Muscle of leg (tissue), 11 donors: Measurements from ENCODE around the gene EME1. TPM values are rescaled to one million over a fixed set of nuclear protein-coding genes. Genes with fewer than 3 reads are reported as not detected.
"Not testable (repeated sequence)": the region's sequence is repeated elsewhere in the genome, so short reads cannot be mapped to it uniquely, and the experiment has no call there.

Experiments
- DNase-seq: peaks from one replicate; pipeline ENCODE4 v3.0.0; 2013
- H3K27ac ChIP-seq: one replicate; pipeline ENCODE4 v1.5.1; 2013; ENCODE audit warnings: mild to moderate bottlenecking, low read length, control low read depth
- H3K27me3 ChIP-seq: one replicate; pipeline ENCODE4 v1.6.1; 2013; ENCODE audit warnings: low read length; ENCODE audit not compliant: control insufficient read depth, insufficient read depth
- H3K36me3 ChIP-seq: one replicate; pipeline ENCODE4 v1.6.1; 2013; ENCODE audit warnings: low read length; ENCODE audit not compliant: control insufficient read depth, insufficient read depth
- H3K4me1 ChIP-seq: one replicate; pipeline ENCODE4 v1.6.1; 2013; ENCODE audit warnings: low read length; ENCODE audit not compliant: control insufficient read depth, insufficient read depth
- H3K4me3 ChIP-seq: one replicate; pipeline ENCODE4 v1.5.1; 2013; ENCODE audit warnings: low read length, control low read depth
- H3K9me3 ChIP-seq: replicated peaks from 2 replicates; pipeline ENCODE4 v1.6.1; 2013; ENCODE audit warnings: low read depth, low read length; ENCODE audit not compliant: control insufficient read depth
- WGBS: methylation state at CpG from one replicate; pipeline ENCODE4 v1.1.5; 2013; ENCODE audit warnings: missing lambda C conversion rate; ENCODE audit not compliant: insufficient coverage; 5-methylcytosine and 5-hydroxymethylcytosine counted together
- polyA plus RNA-seq, 8 donors: library from polyadenylated mRNA; unstranded; fragments of 120-200 nt; gene quantifications; one replicate each; pipeline versions ENCODE4 v1.2.1 to v1.2.3, GENCODE V29; 2013; ENCODE audit warnings: inconsistent platforms in 1 of 8, low replicate concordance in 1 of 8; ENCODE audit not compliant: insufficient read length in 8 of 8, insufficient read depth in 1 of 8
- total RNA-seq: library from RNA; stranded (reverse); fragments of 120-200 nt; gene quantifications from one replicate; pipeline ENCODE4 v1.2.4, GENCODE V29; 2013

The EME1 gene
- total and polyA plus RNA-seq, 9 donors = 4.3 to 7.7 (median 5.3) TPM

DNA sequence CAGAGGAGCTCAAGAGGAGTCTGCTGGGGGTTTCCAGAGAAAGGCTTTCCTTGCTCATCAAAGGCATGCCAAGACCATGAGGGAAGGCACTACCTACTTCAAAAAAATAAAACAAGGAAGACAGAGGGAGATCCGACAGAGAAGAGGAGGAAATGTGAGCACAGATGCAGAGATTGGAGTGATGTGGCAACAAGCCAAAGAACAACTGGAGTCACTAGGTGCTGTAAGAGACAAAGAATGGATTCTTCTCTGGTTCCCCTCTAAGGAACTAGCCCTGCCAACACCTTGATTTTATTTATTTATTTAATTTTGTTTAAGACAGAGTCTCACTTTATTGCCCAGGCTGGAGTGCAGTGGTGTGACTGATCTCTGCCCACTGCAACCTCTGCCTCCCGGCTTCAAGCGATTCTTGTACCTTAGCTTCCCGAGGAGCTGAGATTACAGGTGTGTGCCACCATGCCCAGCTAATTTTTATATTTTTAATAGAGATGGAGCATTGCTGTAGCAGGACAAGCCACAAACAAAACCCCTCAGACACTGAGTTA, 39.2 kb downstream of the EME1 start:
- DNase-seq = no peak

DNA sequence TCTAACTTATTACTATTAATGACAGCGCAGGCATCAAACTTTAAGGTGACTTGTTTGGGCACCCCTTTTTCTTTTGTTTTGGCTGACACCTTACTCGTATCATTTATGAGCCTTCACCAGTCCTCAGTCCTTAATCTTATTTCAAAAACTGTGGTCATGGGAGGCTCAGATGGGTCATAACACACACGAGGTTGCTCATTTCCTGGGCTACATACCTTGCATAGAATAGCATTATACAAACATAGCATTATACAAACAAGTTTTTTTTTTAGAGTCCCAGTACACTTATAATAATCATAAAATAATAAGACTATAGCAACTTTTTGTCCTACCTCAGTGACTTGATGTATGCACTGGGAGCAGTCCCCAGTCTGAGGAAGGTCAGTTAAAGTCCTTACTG, 41.8 kb downstream of the EME1 start:
- H3K27me3 ChIP-seq = no peaks in the 10 kb centered on the region
- no peak overlapping the region for H3K27ac ChIP-seq
- 93% methylated on average over 2 of the region's 3 CpGs for WGBS
- DNase-seq = no peak
- no peaks in the 10 kb centered on the region for H3K36me3 ChIP-seq
- H3K9me3 ChIP-seq = peaks cover 4% of the 10 kb centered on the region
- H3K4me3 ChIP-seq = no peak overlapping the region
- no peaks in the 10 kb centered on the region for H3K4me1 ChIP-seq

More for the DNA sequence above, 39.2 kb downstream of the EME1 start:
- no CpG with 5 or more reads among the region's 4 CpGs for WGBS
- Histone ChIP-seq H3K27ac (no peak overlapping the region), H3K4me3 (no peak overlapping the region), H3K36me3 (no peaks in the 10 kb centered on the region), H3K9me3 (peaks cover 4% of the 10 kb centered on the region), H3K27me3 (peaks cover 2% of the 10 kb centered on the region), H3K4me1 (no peaks in the 10 kb centered on the region)

DNA sequence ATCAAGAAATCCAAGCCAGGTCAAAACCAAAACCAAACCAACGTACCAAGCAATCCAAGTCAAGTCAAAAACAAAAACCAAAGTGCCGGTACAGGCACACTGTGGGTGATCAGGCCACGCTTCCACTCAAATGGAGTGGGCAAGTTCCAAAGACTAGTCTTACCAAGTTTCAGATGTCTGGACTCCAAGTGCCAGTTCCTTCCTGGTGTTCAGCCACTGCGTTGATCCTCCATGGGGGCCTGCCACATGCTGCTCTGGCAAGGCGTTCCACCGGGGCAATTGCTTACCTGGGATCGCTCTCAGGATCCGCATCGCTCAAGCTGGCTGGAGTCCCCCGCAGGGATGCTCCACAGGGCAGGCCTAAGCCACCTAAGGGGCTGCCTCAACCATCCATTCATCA, 46.5 kb downstream of the EME1 start:
- not testable (repeated sequence) for H3K9me3 ChIP-seq, H3K27me3 ChIP-seq, H3K27ac ChIP-seq, H3K4me3 ChIP-seq, H3K36me3 ChIP-seq, DNase-seq, H3K4me1 ChIP-seq
- 95% methylated on average over 10 of the region's 10 CpGs for WGBS

DNA sequence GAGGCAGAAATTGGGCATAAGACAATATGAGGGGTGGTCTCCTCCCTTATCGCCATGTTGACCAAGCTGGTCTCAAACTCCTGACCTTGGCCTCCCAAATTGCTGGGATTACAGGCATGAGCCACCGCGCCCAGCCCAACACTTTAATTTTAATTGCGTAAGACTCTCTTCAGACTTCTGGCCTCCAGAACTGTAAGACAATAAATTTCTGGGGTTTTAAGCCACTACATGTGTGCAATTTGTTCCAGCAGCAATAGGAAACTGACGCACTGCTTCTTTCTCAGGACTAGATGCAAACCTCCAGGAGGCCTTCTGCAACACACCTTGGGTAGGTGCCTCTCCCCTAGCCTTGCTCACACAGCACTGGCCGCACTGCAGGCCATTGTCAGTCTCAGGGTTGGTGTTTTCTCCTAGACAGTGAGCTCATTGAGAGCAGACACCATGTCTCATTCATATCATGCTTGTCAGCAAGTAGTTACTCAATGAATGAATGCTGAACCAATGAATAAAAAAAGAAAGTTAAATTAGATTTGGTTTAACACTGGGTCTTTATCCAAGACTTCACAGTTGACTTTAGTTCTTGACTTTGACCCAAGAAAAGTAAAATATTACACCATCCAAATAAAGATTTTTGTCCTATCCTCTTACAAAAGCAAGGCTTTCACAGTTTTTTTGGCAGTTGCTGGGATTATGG, 47.5 kb downstream of the EME1 start:
- H3K4me3 ChIP-seq = no peak overlapping the region
- no peaks in the 10 kb centered on the region for H3K27me3 ChIP-seq
- H3K36me3 ChIP-seq = no peaks in the 10 kb centered on the region
- H3K4me1 ChIP-seq = peaks cover 8% of the 10 kb centered on the region
- no peaks in the 10 kb centered on the region for H3K9me3 ChIP-seq
- H3K27ac ChIP-seq = no peak overlapping the region
- 88% methylated on average over 2 of the region's 6 CpGs for WGBS
- no peak for DNase-seq

DNA sequence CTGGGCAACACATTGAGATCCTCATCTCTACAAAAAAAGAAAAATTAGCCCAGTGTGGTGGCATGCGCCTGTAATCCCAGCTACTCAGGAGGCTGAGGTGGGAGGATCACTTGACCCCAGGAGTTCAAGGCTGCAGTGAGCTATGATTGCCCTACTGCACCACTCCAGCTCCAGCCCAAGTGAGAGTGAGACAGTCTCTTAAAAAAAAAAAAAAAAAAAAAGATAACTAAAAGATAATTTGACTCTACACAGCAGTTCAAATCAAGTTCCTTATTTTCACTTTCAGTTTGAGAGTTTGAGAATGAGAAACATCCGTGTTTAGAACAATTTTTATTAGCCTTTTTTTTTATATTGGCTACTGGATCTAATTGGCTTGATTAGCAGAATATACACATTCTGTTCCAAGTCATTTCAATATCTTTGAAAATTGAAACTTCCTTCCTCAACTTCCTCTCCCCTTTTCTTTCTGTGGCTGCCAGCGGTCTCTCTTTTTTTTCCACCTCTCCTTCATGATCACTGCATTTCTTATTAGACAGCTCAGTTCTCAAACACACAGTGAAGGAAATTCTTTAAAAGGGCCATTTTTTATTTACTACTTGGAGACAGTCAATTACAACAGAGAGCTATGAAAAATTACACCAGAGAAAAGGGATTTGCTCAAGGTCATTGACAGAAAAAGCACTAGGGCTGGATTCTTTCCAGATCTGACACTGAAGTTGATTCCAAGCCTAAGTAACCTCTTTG, 48.5 kb downstream of the EME1 start:
- Histone ChIP-seq H3K27me3 (no peaks in the 10 kb centered on the region), H3K4me3 (no peak overlapping the region), H3K9me3 (no peaks in the 10 kb centered on the region), H3K27ac (peak overlapping the region; percentile 16), H3K4me1 (peaks cover 12% of the 10 kb centered on the region), H3K36me3 (no peaks in the 10 kb centered on the region)
- DNase-seq = peak; percentile 35
- no CpG with 5 or more reads among the region's 3 CpGs for WGBS

DNA sequence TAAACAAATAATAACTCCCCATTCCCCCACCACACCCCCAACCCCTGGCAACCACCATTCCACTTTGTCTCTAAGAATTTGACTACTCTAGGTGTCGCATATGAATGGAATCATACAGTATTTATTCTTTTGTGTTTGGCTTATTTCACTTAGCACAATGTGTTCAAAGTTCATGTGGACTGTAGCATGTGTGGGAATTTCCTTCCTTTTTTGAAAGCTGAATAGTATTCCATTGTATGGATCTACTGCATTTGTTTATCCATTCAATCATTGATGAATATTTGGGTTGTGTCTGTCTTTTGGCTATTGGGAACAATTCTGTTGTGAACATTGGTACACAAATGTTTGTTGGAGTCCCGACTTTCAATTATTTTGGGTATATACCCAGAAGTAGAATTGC, 49.7 kb downstream of the EME1 start:
- no CpG with 5 or more reads among the region's 2 CpGs for WGBS
- DNase-seq = no peak
- Histone ChIP-seq H3K27ac (no peak overlapping the region), H3K4me3 (no peak overlapping the region), H3K9me3 (no peaks in the 10 kb centered on the region), H3K27me3 (no peaks in the 10 kb centered on the region), H3K4me1 (peaks cover 24% of the 10 kb centered on the region), H3K36me3 (no peaks in the 10 kb centered on the region)

DNA sequence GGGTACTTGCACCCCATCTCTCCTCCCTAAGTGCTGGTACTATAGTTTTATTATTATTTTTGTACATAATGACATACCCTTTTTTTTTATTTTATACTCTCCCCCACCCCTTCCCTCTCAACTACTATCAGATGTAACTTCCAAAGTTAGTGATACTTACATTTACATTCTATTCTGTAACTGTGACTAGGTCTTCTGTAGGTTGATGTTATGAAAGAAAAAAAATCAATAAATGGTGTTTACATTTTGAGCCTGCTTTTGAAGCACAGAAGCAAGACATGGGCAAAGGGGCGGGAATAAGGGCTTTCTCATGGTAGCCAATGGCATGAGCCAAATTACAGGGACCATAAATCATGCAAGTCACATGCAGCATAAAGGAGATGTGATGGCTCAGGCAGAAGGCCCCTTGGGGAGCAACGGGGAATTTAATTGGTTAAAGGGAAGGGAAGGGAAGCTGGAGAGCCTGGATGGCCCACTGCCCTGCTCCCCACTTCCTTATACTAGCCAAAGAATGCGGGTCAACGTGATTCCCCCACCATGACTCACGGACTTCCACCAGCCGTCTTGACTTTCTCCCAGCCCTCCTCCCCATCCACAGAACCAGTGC, 50.6 kb downstream of the EME1 start:
- Histone ChIP-seq H3K4me1 (peaks cover 32% of the 10 kb centered on the region), H3K4me3 (no peak overlapping the region), H3K27me3 (no peaks in the 10 kb centered on the region), H3K9me3 (no peaks in the 10 kb centered on the region), H3K36me3 (no peaks in the 10 kb centered on the region), H3K27ac (no peak overlapping the region)
- peak; percentile 16 for DNase-seq
- 89% methylated on average over 1 of the region's 6 CpGs for WGBS

DNA sequence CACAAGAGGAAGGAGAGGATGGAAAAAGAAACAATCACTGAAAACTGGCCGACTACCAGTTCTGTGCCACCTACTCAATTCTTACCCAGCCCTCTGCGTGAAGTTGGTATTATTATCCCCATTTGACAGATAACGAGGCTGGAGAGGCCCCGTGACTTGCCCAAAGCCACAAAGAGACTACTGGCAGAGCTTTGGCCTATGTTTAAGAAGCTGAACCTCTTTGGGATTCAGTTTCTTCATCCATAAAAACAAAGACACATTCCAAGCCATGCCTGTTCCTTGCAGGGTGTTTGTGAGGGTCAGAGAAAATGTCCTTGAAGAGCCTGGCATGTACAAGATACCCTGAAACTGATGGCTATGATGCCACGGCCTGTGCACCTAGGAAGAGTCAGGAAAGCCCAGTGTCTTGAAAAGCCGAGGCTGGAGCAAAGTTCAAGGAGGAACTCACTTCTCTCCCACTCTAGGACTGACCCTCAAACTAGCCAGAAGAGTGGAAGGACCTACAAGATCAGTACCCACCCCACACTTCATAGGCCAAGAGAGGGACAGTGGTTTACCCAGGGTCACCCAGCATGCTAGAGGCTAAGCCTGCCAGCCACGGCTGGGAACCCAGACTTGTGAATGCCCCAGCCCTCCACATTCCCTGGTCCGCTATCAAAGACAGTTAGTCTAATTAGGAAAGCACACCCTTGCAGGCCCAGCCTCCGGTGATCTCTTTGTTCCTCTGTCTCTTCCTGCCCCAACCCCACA, 51.4 kb downstream of the EME1 start:
- peaks cover 39% of the 10 kb centered on the region for H3K4me1 ChIP-seq
- 100% methylated on average over 3 of the region's 9 CpGs for WGBS

DNA sequence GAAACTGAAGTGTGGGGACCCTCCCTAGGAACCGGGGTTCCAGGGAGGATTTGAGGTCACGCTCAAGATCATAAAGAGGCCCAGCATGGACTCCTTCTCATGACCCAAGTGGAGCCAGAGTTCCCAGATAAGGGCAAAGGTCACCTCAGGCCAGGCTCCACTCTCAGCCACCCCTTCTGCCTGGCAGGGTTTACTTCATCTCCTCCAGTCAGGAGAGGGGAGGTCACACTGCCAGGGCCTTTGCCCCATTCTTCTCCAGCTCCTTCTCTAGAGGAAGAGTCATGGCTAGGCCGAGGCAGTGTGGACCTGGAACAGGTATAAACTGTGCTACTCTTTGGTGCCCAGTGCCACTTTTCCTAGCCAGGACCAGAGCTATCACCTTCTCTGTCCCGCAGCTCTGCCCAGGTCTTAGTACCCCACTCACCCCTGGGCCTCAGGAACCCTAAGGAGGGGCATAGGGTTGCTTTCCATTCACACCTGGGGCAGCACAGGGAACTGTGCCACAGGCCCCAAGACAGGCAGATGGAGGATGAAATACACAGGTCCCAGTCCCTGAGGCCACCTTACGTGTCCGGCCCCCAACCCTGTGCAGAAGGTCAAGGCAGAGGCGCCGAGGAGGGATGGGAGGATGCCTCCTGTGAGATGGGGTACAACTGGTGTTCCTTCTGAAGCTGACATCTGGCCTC, 52.1 kb downstream of the EME1 start:
- peak overlapping the region; percentile 65 for H3K27ac ChIP-seq
- no peaks in the 10 kb centered on the region for H3K27me3 ChIP-seq
- no peak for DNase-seq
- peaks cover 45% of the 10 kb centered on the region for H3K4me1 ChIP-seq
- H3K36me3 ChIP-seq = peaks cover 4% of the 10 kb centered on the region
- H3K4me3 ChIP-seq = peak overlapping the region; percentile 82
- H3K9me3 ChIP-seq = no peaks in the 10 kb centered on the region
- WGBS = 81% methylated on average over 5 of the region's 8 CpGs

More for the DNA sequence above, 51.4 kb downstream of the EME1 start:
- H3K36me3 ChIP-seq = peaks cover 4% of the 10 kb centered on the region
- no peaks in the 10 kb centered on the region for H3K9me3 ChIP-seq
- H3K27me3 ChIP-seq = no peaks in the 10 kb centered on the region
- DNase-seq = no peak
- H3K27ac ChIP-seq = no peak overlapping the region
- no peak overlapping the region for H3K4me3 ChIP-seq
